OCI-LY3 (cell line): ENCODE data around the gene HSD17B12.

Experiments
- H2AFZ ChIP-seq: fragments of 200-600, 300-600 bp; shearing (Covaris generic); 2 replicates; pipeline ENCODE4 v1.6.0; 2014; ENCODE audit warnings: antibody characterized with exemption, low read depth, low read length
- H3K27ac ChIP-seq: fragments of 200-600, 300-600 bp; sonication (generic); 2 replicates; pipeline ENCODE4 v1.5.1; 2014; ENCODE audit warnings: mild to moderate bottlenecking, low read length, moderate library complexity, mixed read lengths
- H3K27me3 ChIP-seq: fragments of 200-600, 300-600 bp; sonication (generic); 2 replicates; pipeline ENCODE4 v1.6.1; 2014; ENCODE audit warnings: low read depth, low read length, mixed read lengths
- H3K36me3 ChIP-seq: fragments of 200-600, 300-600 bp; sonication (generic); replicated peaks from 2 replicates; pipeline ENCODE3; 2014; ENCODE audit warnings: low read depth, low read length, mixed read lengths
- H3K4me1 ChIP-seq: fragments of 300-600, 200-600 bp; sonication (generic); 2 replicates; pipeline ENCODE4 v1.6.1; 2014; ENCODE audit warnings: low read length, mixed read lengths
- H3K4me2 ChIP-seq: fragments of 200-600, 300-600 bp; sonication (generic); 2 replicates; pipeline ENCODE4 v1.6.1; 2014; ENCODE audit warnings: low read length, mixed read lengths
- H3K4me3 ChIP-seq: fragments of 300-600, 200-600 bp; sonication (generic); 2 replicates; pipeline ENCODE4 v1.5.1; 2014; ENCODE audit warnings: antibody characterized with exemption, mild to moderate bottlenecking, low read length, moderate library complexity
- H3K79me2 ChIP-seq: fragments of 300-600, 200-600 bp; shearing (Covaris generic); 2 replicates; pipeline ENCODE4 v1.6.1; 2014; ENCODE audit warnings: mild to moderate bottlenecking, low read length, mixed read lengths
- H3K9ac ChIP-seq: fragments of 300-600, 200-600 bp; shearing (Covaris generic); 2 replicates; pipeline ENCODE4 v1.6.0; 2014; ENCODE audit warnings: mild to moderate bottlenecking, low read length, moderate library complexity
- H3K9me3 ChIP-seq: fragments of 200-600, 300-600 bp; shearing (Covaris generic); 2 replicates; pipeline ENCODE4 v1.6.1; 2014; ENCODE audit warnings: low read length, mixed read lengths; ENCODE audit not compliant: insufficient read depth
- H4K20me1 ChIP-seq: fragments of 200-600, 300-600 bp; sonication (generic); 2 replicates; pipeline ENCODE4 v1.6.1; 2016; ENCODE audit warnings: low read length, mixed read lengths; ENCODE audit not compliant: insufficient read depth
- CTCF ChIP-seq: fragments of 200-600, 300-600 bp; sonication (generic); IDR thresholded peaks from 2 replicates; pipeline ENCODE4 v1.5.1; 2014; ENCODE audit warnings: antibody characterized with exemption, low read length, low read depth
- EZH2phosphoT487 ChIP-seq: fragments of 200-600 bp; shearing (Covaris generic); IDR thresholded peaks from 2 replicates; pipeline ENCODE4 v1.6.1; 2018; ENCODE audit warnings: antibody characterized with exemption, mixed run types, low read depth

HSD17B12 gene

GRCh38 chr11:43880640-43881159 lies 200.2 kb downstream of the HSD17B12 start, which contains the start of gene ALKBH3:
Gene ALKBH3, plus strand, starts transcription at chr11:43880831. Its CDS starts 1,822 bp downstream, at chr11:43882653.
- H4K20me1 ChIP-seq: no peaks in the 10 kb centered on the region
- peak within 1 kb of the TSS; percentile 89 for H3K9ac ChIP-seq
- H3K36me3 ChIP-seq: peaks cover 23% of the 10 kb centered on the region
- peak within 1 kb of the TSS; percentile 99 for H3K4me2 ChIP-seq
- H3K27me3 ChIP-seq: no peaks in the 10 kb centered on the region
- H3K4me3 ChIP-seq: peak within 1 kb of the TSS; percentile 97
- peaks cover 15% of the 10 kb centered on the region for H3K4me1 ChIP-seq
- H3K79me2 ChIP-seq: peaks cover 18% of the 10 kb centered on the region
- H3K9me3 ChIP-seq: no peaks in the 10 kb centered on the region
- no peak for TF ChIP-seq EZH2phosphoT487
- no peak for TF ChIP-seq CTCF
- peak within 1 kb of the TSS; percentile 99 for H2AFZ ChIP-seq
- no peak within 1 kb of the TSS for H3K27ac ChIP-seq

GRCh38 chr11:43892851-43893250 lies 212.3 kb downstream of the HSD17B12 start:
- no peak overlapping the region for H3K4me2 ChIP-seq

GRCh38 chr11:43894546-43894945 lies 214.0 kb downstream of the HSD17B12 start:
- Histone ChIP-seq H3K4me2 (no peak overlapping the region), H3K4me1 (no peaks in the 10 kb centered on the region), H3K4me3 (no peak overlapping the region), H3K36me3 (peaks cover 59% of the 10 kb centered on the region), H3K9me3 (no peaks in the 10 kb centered on the region), H3K79me2 (no peaks in the 10 kb centered on the region), H2AFZ (no peak overlapping the region), H3K27me3 (no peaks in the 10 kb centered on the region), H3K27ac (no peak overlapping the region), H4K20me1 (no peaks in the 10 kb centered on the region), H3K9ac (no peak overlapping the region)
- TF ChIP-seq EZH2phosphoT487: no peak
- TF ChIP-seq CTCF: no peak

More at GRCh38 chr11:43892851-43893250, 212.3 kb downstream of the HSD17B12 start:
- H2AFZ ChIP-seq: no peak overlapping the region
- H3K4me1 ChIP-seq: no peaks in the 10 kb centered on the region
- no peak overlapping the region for H3K9ac ChIP-seq
- H3K4me3 ChIP-seq: no peak overlapping the region
- no peaks in the 10 kb centered on the region for H3K9me3 ChIP-seq
- no peak overlapping the region for H3K27ac ChIP-seq
- no peaks in the 10 kb centered on the region for H3K79me2 ChIP-seq
- no peaks in the 10 kb centered on the region for H4K20me1 ChIP-seq
- H3K27me3 ChIP-seq: no peaks in the 10 kb centered on the region
- peaks cover 49% of the 10 kb centered on the region for H3K36me3 ChIP-seq
- TF ChIP-seq CTCF (no peak), EZH2phosphoT487 (no peak)

GRCh38 chr11:43895601-43896000 lies 215.1 kb downstream of the HSD17B12 start:
- Histone ChIP-seq H2AFZ (no peak overlapping the region), H3K4me1 (no peaks in the 10 kb centered on the region), H3K4me3 (no peak overlapping the region), H3K9me3 (no peaks in the 10 kb centered on the region), H3K27me3 (no peaks in the 10 kb centered on the region), H4K20me1 (no peaks in the 10 kb centered on the region), H3K9ac (no peak overlapping the region), H3K4me2 (no peak overlapping the region), H3K79me2 (no peaks in the 10 kb centered on the region), H3K36me3 (peaks cover 59% of the 10 kb centered on the region), H3K27ac (no peak overlapping the region)
- TF ChIP-seq EZH2phosphoT487: no peak
- no peak for TF ChIP-seq CTCF
